Stomach (tissue), 4 donors: ENCODE results near the gene ANKRD23.

Source experiments
- CTCF ChIP-seq, 7 experiments: fragments of 450-650 bp in 4 of 7; fragments of 200-600 bp in 3 of 7; sonication (generic) in 3 of 7; IDR thresholded peaks; one replicate each; pipeline ENCODE4 v1.5.1; 2016 to 2019; ENCODE audit warnings: antibody characterized with exemption in 7 of 7, control low read depth in 2 of 7, mild to moderate bottlenecking in 1 of 7
- POLR2AphosphoS5 ChIP-seq, 3 donors: sonication (generic); formaldehyde crosslinking; IDR thresholded peaks; one replicate each; pipeline ENCODE4 v1.6.1; 2016; ENCODE audit warnings: antibody characterized with exemption in 3 of 3

- no peak for TF ChIP-seq CTCF (IDR thresholded peaks at IDR 0.05)
- no peak for TF ChIP-seq POLR2AphosphoS5 (IDR thresholded peaks at IDR 0.05)
These were observed 34.4 kb upstream of the ANKRD23 start for GRCh38 chr2:96878171-96878570.
